Panc1 (cell line): ENCODE results near the gene TANGO6. TPM values are rescaled to one million over a fixed set of nuclear protein-coding genes. Genes with fewer than 3 reads are reported as not detected.

Experiments
- ATAC-seq: fragments of 200-7000 bp; cut with Tn5 transposase; 2 replicates; pipeline ENCODE4 v1.9.1; 2020; ENCODE audit warnings: mild to moderate bottlenecking, moderate library complexity
- BruUV-seq: library from RNA; stranded (reverse); fragments of 400-500 nt; replicated peaks from 2 replicates; lab custom pipeline; 2021; lab: Mats Ljungman, UMichigan
- CTCF ChIA-PET: fragments of 300-600 bp; sonication (Branson Sonifier 250); formaldehyde crosslinking; loops from one replicate; lab custom pipeline; 2022; ENCODE audit warnings: antibody characterized with exemption; lab: Charles Lee
- POLR2A ChIA-PET: fragments of 300-600 bp; sonication (Branson Sonifier 250); formaldehyde crosslinking; loops from one replicate; lab custom pipeline; 2022; ENCODE audit warnings: antibody characterized with exemption; lab: Charles Lee
- DNase-seq: peaks from one replicate; pipeline ENCODE4 v3.0.0-alpha.2; 2010; ENCODE audit warnings: low read depth, low spot score
- H3K27ac ChIP-seq: 2 replicates; pipeline ENCODE4 v1.5.1; 2011; ENCODE audit warnings: mild to moderate bottlenecking, low read length, inconsistent platforms
- H3K27me3 ChIP-seq: fragments of 200-500 bp; sonication (Bioruptor generic); 2 replicates; pipeline ENCODE4 v1.6.0; 2014; ENCODE audit warnings: low read length, inconsistent platforms; ENCODE audit not compliant: control insufficient read depth, insufficient read depth
- H3K36me3 ChIP-seq: fragments of 200-500 bp; sonication (Bioruptor generic); 2 replicates; pipeline ENCODE4 v1.5.1; 2014; ENCODE audit warnings: inconsistent platforms, mild to moderate bottlenecking, low read length, moderate library complexity; ENCODE audit not compliant: control insufficient read depth, insufficient read depth
- H3K4me1 ChIP-seq: 2 replicates; pipeline ENCODE4 v1.5.1; 2011; ENCODE audit warnings: inconsistent platforms, mild to moderate bottlenecking, low read length, moderate library complexity; ENCODE audit not compliant: control insufficient read depth, insufficient read depth
- H3K4me3 ChIP-seq, 2 experiments: 2 replicates each; pipeline ENCODE4 v1.5.1; 2011 to 2012; ENCODE audit warnings: low read depth in 2 of 2, low read length in 2 of 2, mild to moderate bottlenecking in 2 of 2, inconsistent platforms in 1 of 2, moderate library complexity in 1 of 2
- H3K9me3 ChIP-seq: fragments of 200-500 bp; sonication (Bioruptor generic); 2 replicates; pipeline ENCODE4 v1.5.1; 2014; ENCODE audit warnings: low read depth, mild to moderate bottlenecking, inconsistent platforms, low read length, moderate library complexity; ENCODE audit not compliant: control insufficient read depth, insufficient read depth
- CTCF ChIP-seq: fragments of 450-650 bp; IDR thresholded peaks from 2 replicates; pipeline ENCODE4 v1.5.1; 2017; ENCODE audit warnings: mild to moderate bottlenecking
- POLR2AphosphoS5 ChIP-seq: IDR thresholded peaks from 2 replicates; pipeline ENCODE4 v1.6.1; 2012; ENCODE audit warnings: mild to moderate bottlenecking, low read depth, low read length, moderate library complexity
- REST ChIP-seq, 2 experiments: IDR thresholded peaks; 2 replicates each; pipeline ENCODE4 v1.6.1; 2011 to 2012; ENCODE audit warnings: low read depth in 2 of 2, control low read depth in 1 of 2, low read length in 1 of 2, mild to moderate bottlenecking in 1 of 2, moderate library complexity in 1 of 2; ENCODE audit not compliant: insufficient read depth in 1 of 2
- SIN3A ChIP-seq: IDR thresholded peaks from 2 replicates; pipeline ENCODE4 v1.6.1; 2012; ENCODE audit warnings: low read depth, mild to moderate bottlenecking, low read length, moderate library complexity, borderline replicate concordance; ENCODE audit not compliant: insufficient read depth
- TCF7L2 ChIP-seq: IDR thresholded peaks from 2 replicates; pipeline ENCODE4 v1.6.1; 2011; ENCODE audit warnings: mild to moderate bottlenecking, low read depth, low read length, inconsistent platforms
- in situ Hi-C: cut with HindIII; loops from 2 replicates; pipeline ENCODE4 v1.10.0; 2016; ENCODE audit warnings: low sequenced_read_pairs, low pct_unique_long_range_greater_than_20kb
- intact Hi-C: fragments of 100-400 bp; cut with micrococcal nuclease; formaldehyde crosslinking; loops from one replicate; pipeline ENCODE4 v1.10.0; 2022; ENCODE audit not compliant: unreplicated experiment
- total RNA-seq: library from RNA; stranded (reverse); gene quantifications from one replicate; pipeline ENCODE4 v1.2.1, GENCODE V29; 2021; ENCODE audit not compliant: unreplicated experiment

TANGO6 gene
- total RNA-seq, 1 experiment from 2014 or later: 11.0 TPM

- peaks cover 2% of the 10 kb centered on the region; the same call in 1 of the 2 replicates for H3K4me1 ChIP-seq
- ATAC-seq: no peak; the same call in 1 of the 2 replicates
- BruUV-seq: no TSS peak
These were observed 149.2 kb downstream of the TANGO6 start for GRCh38 chr16:68992521-68992920.

DNA sequence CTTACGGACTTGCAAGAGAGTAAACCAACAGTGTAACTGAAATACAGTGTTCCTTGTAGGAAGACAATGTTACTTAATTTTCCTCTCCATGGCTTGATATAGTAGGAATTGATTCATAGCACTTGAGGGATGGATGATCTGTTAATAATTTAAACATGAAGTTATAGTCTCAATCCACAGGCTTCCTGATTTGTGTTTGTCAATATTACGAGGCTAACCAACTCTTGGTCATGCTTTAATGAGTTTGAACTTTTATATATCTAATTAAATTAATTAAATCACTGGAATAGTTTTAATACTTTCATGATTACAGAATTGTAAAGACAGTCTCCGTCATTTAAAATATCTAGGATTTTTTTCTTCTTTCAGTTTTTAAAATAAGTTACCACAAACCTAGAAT, 150.1 kb downstream of the TANGO6 start:
- Histone ChIP-seq H3K9me3 (no peaks in the 10 kb centered on the region), H3K36me3 (no peaks in the 10 kb centered on the region), H3K4me1 (peaks cover 2% of the 10 kb centered on the region; the same call in 1 of the 2 replicates), H3K27me3 (no peaks in the 10 kb centered on the region), H3K4me3 (no peak overlapping the region), H3K27ac (no peak overlapping the region)
- BruUV-seq: no TSS peak
- no peak for DNase-seq
- in situ Hi-C loops: no loop called here
- intact Hi-C loops: no loop called here
- CTCF ChIA-PET: no interaction called here
- POLR2A ChIA-PET: no interaction called here
- no peak for TF ChIP-seq REST (IDR thresholded peaks at IDR 0.05; ENCODE audit: insufficient read depth in 1 of 2, low read depth in 2 of 2, low read length in 1 of 2)
- no peak for TF ChIP-seq TCF7L2
- no peak for TF ChIP-seq CTCF
- TF ChIP-seq POLR2AphosphoS5: no peak
- TF ChIP-seq SIN3A: no peak
- ATAC-seq: no peak

More at GRCh38 chr16:68992521-68992920, 149.2 kb downstream of the TANGO6 start:
- CTCF ChIA-PET: interaction anchor here (0.6 kb wide), 1 partner anchor 118 kb away, joined by 4 read pairs; no protein-coding TSS in a partner anchor
- H3K4me3 ChIP-seq: no peak overlapping the region
- no peak overlapping the region for H3K27ac ChIP-seq
- H3K36me3 ChIP-seq: no peaks in the 10 kb centered on the region
- POLR2A ChIA-PET: no interaction called here
- no peak for DNase-seq
- H3K27me3 ChIP-seq: no peaks in the 10 kb centered on the region
- TF ChIP-seq REST (IDR thresholded peaks at IDR 0.05; ENCODE audit: insufficient read depth in 1 of 2, low read depth in 2 of 2, low read length in 1 of 2) (no peak), POLR2AphosphoS5 (no peak), CTCF (no peak), TCF7L2 (no peak), SIN3A (no peak)
- H3K9me3 ChIP-seq: no peaks in the 10 kb centered on the region
- in situ Hi-C loops: no loop called here
- intact Hi-C loops: no loop called here
